GM19455 (cell line): ENCODE results near the gene NKX1-2.

Source experiments
- ATAC-seq: cut with Tn5 transposase; IDR thresholded peaks from one replicate; pipeline ENCODE4 v1.9.1; 2021; ENCODE audit not compliant: unreplicated experiment

The NKX1-2 gene

DNA sequence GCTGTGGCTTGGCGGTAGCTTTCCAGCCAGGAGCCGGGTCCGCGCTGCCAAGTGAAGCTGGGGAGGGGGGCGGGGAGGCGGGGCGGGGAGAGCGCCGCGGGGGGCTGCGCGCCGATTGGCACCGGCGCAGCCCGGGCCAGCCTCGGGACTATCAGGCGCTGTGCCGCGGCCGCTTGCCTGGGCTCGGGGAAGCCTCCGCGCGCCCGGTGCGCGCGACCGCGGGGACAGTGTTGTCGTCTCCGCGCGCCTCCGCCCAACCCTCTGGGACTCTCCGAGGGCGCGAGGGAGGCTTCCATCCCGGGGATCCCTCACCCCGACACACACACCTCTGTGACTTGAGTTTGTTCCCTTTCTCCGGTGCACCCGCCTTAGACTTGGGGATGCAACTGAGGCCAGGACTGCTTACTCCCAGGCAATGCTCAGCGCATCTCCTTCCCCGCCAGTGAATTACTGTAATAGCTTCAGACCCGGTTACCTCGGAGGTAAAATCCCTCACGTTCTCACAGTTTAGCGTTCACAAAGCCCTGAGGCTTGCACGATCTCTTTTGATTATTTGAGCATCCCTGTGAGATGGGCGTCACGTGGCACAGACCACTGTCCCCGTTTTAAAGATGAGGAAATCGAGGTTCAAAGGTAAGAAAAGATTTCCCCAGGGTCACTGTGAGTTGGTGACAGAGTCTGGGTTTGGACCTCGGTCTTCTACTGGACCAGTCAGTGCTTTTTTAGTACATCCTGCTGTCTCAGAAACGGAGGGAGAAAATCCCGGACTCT is at the start of gene NKX1-2:
Gene NKX1-2 (minus strand): TSS at position 24 of the 771 bp plus-strand sequence. CDS start 92 bp downstream, outside the sequence.
- no peak for ATAC-seq

DNA sequence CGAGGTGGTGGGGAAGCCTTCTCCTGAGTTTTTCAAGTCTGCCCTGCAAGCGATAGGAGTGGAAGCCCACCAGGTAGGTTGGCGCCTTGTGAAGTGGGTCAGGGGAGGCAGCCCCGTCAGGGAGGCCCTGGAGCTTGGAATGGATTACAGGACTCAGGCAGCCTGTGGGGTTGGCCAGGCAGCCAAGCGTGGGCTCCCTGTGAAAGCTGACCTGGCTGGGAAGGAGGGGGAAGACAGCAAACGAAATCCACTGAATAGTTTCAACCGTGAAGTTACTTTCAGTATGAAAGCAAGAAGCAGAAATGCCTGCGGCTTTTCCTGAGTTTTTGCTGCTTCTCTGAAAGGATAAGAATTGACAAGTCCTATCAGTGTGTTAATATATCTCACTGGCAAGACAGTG is 48.2 kb upstream of the NKX1-2 start:
- no peak for ATAC-seq

GRCh38 chr10:124497196-124497881 is 47.5 kb upstream of the NKX1-2 start:
- no peak for ATAC-seq

DNA sequence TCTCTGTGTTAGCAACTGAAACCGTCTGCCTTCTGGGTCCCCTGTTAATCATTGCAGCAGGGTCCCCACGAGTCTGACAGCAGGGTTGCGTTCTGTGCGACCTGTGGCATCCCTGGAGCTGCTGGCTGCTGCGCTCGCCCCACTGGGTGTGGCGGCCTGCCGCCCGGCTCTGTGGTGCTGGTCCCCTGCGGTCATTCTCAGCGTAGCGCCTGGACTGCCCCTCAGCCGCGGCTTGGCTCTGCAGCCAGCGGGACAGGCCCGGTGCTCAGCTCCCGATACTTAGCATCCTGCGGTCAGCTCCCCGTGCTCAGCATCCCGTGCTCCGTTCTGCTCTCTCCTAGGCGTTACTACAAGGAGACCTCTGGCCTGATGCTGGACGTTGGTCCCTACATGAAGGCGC is 46.8 kb upstream of the NKX1-2 start:
- ATAC-seq, result no peak

DNA sequence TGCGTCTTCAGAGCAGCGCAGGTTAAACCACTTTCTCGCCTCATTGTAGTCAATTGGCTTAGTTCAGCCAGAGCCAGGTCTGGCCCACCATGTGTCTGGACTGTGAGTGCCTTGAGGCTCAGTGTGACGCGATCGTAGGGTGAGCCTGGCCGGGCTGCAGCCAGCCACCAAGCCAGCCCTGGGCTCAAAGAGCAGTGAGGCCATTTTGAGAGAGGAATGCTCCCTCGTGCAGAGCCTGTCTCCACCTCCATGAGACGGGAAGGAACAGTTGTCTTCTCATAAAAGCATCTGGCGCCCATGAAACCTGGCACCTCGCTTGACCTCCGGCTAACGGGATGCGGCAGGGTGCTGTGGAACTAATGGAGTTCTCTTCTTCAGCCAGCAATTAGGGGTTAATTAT is 46.3 kb upstream of the NKX1-2 start:
- ATAC-seq, result no peak

DNA sequence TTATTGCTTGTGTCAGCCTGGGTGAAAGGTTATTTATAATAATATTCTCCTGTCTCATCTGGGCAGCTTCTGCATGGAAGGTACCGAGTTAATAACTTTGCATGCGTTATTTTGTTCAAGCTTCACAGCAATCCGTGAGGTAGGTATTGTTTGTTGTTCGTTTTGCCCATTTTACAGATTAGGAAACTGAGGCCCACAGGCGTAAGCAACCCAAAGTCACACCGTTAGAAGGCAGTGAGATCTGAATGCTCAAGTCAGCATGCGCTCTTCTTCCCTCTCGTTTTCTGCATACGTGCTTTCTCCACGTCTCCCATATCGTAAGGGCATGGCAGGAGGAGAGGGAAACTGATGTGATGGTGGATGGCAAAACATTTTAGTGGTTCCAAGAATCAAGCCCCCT is 45.9 kb upstream of the NKX1-2 start:
- ATAC-seq, result no peak

- ATAC-seq, result no peak
Measured at GRCh38 chr10:124495162-124495561, 45.3 kb upstream of the NKX1-2 start.

- no peak for ATAC-seq
Measured at GRCh38 chr10:124494046-124494807, 44.4 kb upstream of the NKX1-2 start.

GRCh38 chr10:124493214-124493882 is 43.5 kb upstream of the NKX1-2 start:
- no peak for ATAC-seq

- ATAC-seq, result no peak
Measured at GRCh38 chr10:124492266-124492665, 42.4 kb upstream of the NKX1-2 start.

DNA sequence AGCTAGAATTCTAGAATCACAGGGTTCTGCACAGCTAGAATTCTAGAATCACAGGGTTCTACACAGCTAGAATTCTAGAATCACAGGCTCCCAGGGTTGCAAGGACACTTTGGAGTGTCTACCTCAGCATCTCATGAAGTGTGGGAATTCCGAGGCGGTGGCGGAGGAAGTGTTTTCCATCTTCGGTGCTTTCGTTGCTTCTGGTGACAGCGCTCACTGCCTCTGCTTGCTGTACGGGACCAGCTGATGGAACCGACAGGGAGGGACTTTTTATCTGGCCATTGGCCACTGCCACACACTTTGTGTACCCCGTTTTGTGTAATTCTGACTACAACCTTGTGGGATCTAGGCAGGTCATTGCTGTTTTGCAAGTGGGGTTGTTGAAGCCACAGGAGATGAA is 41.3 kb upstream of the NKX1-2 start:
- ATAC-seq, result no peak

DNA sequence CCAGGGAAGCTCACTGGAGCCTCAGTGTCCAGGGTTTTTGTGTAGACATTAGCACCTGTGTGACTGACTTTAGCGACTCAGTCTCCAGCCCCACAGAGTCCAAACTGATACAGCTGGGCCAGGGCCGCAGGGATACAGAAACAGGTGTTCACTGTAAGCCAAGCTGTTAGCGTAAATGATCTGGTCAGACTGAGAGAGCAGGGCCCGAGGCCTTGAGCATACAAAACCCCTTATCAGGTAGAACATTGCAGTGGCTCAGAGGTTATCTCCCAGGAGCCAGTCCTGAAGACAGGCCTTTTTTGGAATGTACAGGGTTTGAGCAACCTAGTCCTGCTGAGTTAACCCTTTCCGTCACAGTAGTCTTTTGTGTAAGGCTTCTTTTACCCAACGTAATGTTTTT is 36.8 kb upstream of the NKX1-2 start:
- no peak for ATAC-seq

GRCh38 chr10:124484661-124485060 is 34.8 kb upstream of the NKX1-2 start:
- ATAC-seq, result no peak

DNA sequence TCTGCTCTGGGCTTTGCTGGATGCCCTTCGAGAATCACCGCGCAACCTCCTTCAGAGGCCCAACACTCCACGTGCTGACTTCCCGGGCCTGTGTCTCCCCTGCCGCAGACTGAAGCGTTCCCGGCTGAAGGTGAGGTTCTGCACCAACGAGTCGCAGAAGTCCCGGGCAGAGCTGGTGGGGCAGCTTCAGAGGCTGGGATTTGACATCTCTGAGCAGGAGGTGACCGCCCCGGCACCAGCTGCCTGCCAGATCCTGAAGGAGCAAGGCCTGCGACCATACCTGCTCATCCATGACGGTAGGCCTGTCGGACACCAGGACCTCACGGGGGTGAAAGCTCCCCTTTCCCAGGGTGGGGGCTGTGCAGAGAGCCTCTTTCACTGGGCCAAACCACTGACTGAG is 34.2 kb upstream of the NKX1-2 start:
- ATAC-seq, result no peak

DNA sequence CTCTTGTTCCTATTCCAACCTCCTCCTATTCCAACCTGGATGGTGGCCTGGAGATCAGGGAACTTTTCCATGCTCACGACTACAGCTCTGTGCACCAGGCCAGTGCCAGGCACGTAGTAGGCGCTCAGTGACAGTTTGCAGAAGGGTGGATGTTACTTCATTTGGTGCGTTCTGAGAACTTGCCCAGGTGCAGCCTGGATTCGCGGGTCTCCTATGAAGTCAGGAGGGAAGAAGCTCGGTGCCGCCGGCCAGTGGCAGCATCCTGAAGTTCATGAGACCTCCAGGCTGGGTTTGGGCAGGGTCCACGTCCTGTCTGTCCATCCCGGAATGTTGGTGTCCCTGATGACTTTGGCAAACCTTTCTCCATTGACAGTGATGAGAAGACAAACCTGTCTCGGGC is 33.0 kb upstream of the NKX1-2 start:
- ATAC-seq, result no peak

- no peak for ATAC-seq
Measured at GRCh38 chr10:124482236-124482800, 32.5 kb upstream of the NKX1-2 start.

DNA sequence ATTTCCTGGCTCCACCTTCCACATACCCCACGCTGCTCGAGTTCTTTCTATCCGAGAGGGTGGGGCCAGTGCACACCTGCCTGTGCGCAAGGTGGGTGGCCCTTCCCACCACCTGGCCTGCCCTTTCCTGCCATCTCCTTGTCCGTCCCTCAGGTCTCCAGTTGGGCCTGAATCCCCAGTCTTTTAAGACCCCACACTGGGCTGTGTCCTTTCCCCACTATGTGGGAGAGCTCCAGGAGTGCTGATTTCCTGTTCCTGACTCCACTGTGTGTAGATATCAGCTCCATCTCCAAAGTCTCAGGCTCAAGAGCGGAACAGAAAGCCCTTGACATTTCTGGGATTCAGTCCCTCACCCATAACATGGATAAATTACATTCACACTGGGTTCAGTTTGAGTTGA is 31.9 kb upstream of the NKX1-2 start:
- no peak for ATAC-seq

GRCh38 chr10:124480860-124481259 is 31.0 kb upstream of the NKX1-2 start:
- ATAC-seq, result no peak

- ATAC-seq, result no peak
Measured at GRCh38 chr10:124478515-124478914, 28.7 kb upstream of the NKX1-2 start.

DNA sequence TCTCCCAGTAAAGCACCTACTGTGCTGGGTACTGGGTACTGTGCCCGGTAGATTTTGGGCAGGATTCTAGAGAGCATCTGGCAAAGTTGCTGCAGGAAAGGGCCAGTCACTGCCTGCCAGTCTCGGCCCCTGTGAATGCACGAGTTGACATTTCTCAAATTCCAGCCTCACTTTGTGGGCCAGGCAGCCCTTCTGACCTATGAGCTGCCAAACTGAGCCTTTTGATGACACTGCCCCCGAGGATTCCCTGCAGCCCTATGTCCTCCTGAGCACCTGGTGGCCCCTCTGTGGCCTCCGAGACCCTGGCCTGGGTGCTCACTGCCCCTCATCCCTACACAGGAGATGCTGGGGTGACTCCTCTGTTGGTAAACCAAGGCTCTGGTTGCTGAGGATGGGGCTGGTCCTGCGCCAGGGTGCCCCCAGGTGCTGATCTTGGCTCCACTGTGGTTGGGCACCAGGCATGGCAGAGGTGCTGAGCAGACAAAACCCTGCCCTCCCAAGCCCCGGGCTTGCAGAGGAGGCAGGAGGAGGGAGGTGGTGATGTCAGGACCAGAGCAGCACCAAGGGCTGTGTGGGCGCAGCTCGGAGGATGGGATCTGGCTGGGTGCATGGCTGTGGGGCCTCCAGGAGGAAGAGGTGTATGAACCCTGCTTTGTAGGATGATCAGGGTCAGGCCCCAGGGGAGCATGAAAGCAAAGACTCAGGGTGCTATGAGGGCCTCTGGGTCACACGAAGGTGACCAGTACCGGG is 28.0 kb upstream of the NKX1-2 start:
- ATAC-seq, result no peak
